ENCODE results near the gene EFCAB6. TPM values are rescaled to one million over a fixed set of nuclear protein-coding genes. Genes with fewer than 3 reads are reported as not detected.

EFCAB6 gene
- total and polyA plus RNA-seq, 4 donors = 1.7 to 15.4 (median 7.6) TPM

DNA sequence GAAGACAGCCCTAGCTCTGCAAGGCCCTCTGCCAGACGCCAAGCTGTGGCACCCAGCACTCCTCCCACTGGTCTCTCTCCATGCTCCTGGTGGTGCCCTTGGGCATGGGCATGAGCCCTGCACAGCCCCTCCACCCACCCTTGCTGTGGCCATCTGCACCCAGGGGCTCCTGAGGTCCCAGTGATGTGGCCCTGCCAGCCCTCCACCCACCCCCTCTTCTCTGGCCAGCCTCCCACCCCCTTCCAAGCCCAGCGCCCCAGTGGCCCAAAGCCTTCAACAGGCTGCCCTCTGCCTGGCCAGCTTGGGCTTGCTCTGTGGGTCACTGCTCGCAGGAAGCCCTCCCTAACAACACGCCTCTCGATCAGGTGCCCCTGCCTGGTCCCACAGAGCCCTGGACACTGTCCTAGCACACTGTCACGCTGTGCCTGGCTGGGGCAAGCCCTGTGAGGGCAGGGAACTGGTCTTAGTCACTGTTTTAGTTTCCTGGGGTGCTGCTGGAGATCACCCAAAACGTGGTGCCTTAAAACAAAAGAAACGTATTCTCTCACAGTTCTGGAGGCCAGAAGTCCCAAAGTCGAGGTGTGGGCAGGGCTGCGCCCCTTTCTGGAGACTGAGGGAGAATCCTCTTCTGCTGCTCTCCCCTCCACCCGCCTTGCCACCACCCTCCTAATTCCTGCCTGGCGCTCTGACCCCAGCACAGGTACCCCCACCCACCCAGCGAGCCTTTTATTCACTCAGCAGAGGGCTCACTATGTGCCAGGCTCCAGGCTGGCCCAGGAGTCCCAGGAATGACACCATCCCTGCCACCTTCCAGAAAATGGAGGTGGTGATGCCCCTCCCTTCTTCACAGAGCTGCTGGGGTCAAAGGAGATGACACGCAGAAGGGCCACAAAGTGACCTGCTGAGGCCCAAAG lies 35.5 kb upstream of the EFCAB6 start:
- no peak for ATAC-seq (ENCODE audit: insufficient read depth, low FRiP score)
- H3K9ac ChIP-seq (ENCODE audit: insufficient read depth in 1 of 2, low read length in 2 of 2) = no peak overlapping the region
- WGBS, 2 donors = 79 to 89% methylated on average over 14 of the region's 14 CpGs
- H3K4me1 ChIP-seq (ENCODE audit: control insufficient read depth in 5 of 5, insufficient read depth in 5 of 5, low read length in 5 of 5) = no peaks in the 10 kb centered on the region
- no peak overlapping the region for H3K4me3 ChIP-seq
- no peak for DNase-seq
- H3K36me3 ChIP-seq (ENCODE audit: control insufficient read depth in 4 of 4, insufficient read depth in 4 of 4, low read length in 4 of 4) = no peaks in the 10 kb centered on the region
- no peaks in the 10 kb centered on the region for H3K27me3 ChIP-seq (ENCODE audit: control insufficient read depth in 3 of 3, insufficient read depth in 3 of 3, low read length in 2 of 3)
- peaks cover 0 to 2% (median 0%) of the 10 kb centered on the region in 4 donors for H3K9me3 ChIP-seq (ENCODE audit: control insufficient read depth in 4 of 4, insufficient read depth in 3 of 4, low read length in 3 of 4)
- TF ChIP-seq, protein P1, sequence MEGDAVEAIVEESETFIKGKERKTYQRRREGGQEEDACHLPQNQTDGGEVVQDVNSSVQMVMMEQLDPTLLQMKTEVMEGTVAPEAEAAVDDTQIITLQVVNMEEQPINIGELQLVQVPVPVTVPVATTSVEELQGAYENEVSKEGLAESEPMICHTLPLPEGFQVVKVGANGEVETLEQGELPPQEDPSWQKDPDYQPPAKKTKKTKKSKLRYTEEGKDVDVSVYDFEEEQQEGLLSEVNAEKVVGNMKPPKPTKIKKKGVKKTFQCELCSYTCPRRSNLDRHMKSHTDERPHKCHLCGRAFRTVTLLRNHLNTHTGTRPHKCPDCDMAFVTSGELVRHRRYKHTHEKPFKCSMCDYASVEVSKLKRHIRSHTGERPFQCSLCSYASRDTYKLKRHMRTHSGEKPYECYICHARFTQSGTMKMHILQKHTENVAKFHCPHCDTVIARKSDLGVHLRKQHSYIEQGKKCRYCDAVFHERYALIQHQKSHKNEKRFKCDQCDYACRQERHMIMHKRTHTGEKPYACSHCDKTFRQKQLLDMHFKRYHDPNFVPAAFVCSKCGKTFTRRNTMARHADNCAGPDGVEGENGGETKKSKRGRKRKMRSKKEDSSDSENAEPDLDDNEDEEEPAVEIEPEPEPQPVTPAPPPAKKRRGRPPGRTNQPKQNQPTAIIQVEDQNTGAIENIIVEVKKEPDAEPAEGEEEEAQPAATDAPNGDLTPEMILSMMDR (IDR thresholded peaks at IDR 0.05; ENCODE audit: control extremely low read depth, extremely low read depth) = no peak
- H3K27ac ChIP-seq (ENCODE audit: low read depth in 1 of 2, low read length in 1 of 2) = no peak overlapping the region

GRCh38 chr22:43846966-43847365 lies 34.9 kb upstream of the EFCAB6 start:
- Histone ChIP-seq H3K36me3 (ENCODE audit: control insufficient read depth in 4 of 4, insufficient read depth in 4 of 4, low read length in 4 of 4) (no peaks in the 10 kb centered on the region), H3K4me1 (ENCODE audit: control insufficient read depth in 5 of 5, insufficient read depth in 5 of 5, low read length in 5 of 5) (no peaks in the 10 kb centered on the region), H3K9me3 (ENCODE audit: control insufficient read depth in 4 of 4, insufficient read depth in 3 of 4, low read length in 3 of 4) (peaks cover 0 to 2% (median 0%) of the 10 kb centered on the region in 4 donors), H3K4me3 (no peak overlapping the region), H3K9ac (ENCODE audit: insufficient read depth in 1 of 2, low read length in 2 of 2) (no peak overlapping the region), H3K27me3 (ENCODE audit: control insufficient read depth in 3 of 3, insufficient read depth in 3 of 3, low read length in 2 of 3) (no peaks in the 10 kb centered on the region), H3K27ac (ENCODE audit: low read depth in 1 of 2, low read length in 1 of 2) (no peak overlapping the region)
- TF ChIP-seq, protein P1 (IDR thresholded peaks at IDR 0.05; ENCODE audit: control extremely low read depth, extremely low read depth) = no peak
- whole genome bisulfite sequencing, 2 donors = 62 to 78% methylated on average over 11 of the region's 11 CpGs
- DNase-seq (no peak), ATAC-seq (ENCODE audit: insufficient read depth, low FRiP score) (no peak)

DNA sequence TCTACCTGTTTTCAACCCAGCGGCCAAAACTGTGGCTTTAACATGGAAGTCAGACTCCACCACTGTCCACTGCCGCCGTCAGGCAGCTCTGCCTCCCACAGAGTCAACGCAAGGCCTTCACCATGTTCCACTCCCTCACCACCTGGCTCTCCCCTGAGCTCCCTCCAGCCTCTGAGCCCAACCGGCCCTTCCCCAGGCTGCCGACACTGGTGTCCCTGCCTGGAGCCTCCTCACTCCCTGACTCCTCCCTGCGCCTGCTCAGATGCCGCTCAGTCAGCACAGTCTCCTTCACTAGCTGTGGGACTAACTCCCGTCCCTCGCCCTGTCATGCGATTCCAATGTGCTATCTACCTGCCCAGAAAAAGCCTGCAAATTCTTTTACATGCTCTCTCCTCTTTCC lies 33.9 kb upstream of the EFCAB6 start:
- WGBS, 2 donors = 81 to 89% methylated on average over 11 of the region's 11 CpGs
- TF ChIP-seq, protein P1 (IDR thresholded peaks at IDR 0.05; ENCODE audit: control extremely low read depth, extremely low read depth) = no peak
- Histone ChIP-seq H3K9me3 (ENCODE audit: control insufficient read depth in 4 of 4, insufficient read depth in 3 of 4, low read length in 3 of 4) (peaks cover 0 to 2% (median 0%) of the 10 kb centered on the region in 4 donors), H3K27me3 (ENCODE audit: control insufficient read depth in 3 of 3, insufficient read depth in 3 of 3, low read length in 2 of 3) (no peaks in the 10 kb centered on the region), H3K4me3 (no peak overlapping the region), H3K4me1 (ENCODE audit: control insufficient read depth in 5 of 5, insufficient read depth in 5 of 5, low read length in 5 of 5) (no peaks in the 10 kb centered on the region), H3K27ac (ENCODE audit: low read depth in 1 of 2, low read length in 1 of 2) (no peak overlapping the region), H3K36me3 (ENCODE audit: control insufficient read depth in 4 of 4, insufficient read depth in 4 of 4, low read length in 4 of 4) (no peaks in the 10 kb centered on the region), H3K9ac (ENCODE audit: insufficient read depth in 1 of 2, low read length in 2 of 2) (no peak overlapping the region)
- DNase-seq = no peak
- no peak for ATAC-seq (ENCODE audit: insufficient read depth, low FRiP score)
